IPS DF 4.7 (cell line): Measurements from ENCODE around the gene SLC37A4.
"Not testable (repeated sequence)": the region's sequence is repeated elsewhere in the genome, so short reads cannot be mapped to it uniquely, and the experiment has no call there.

ENCODE experiments used
- DNase-seq: peaks from one replicate; pipeline ENCODE4 v3.0.0-alpha.2; 2013; ENCODE audit warnings: low spot score; ENCODE audit errors: extremely low read depth

SLC37A4 gene

GRCh38 chr11:119030329-119031047 is at the start of gene SLC37A4:
TSS of gene SLC37A4 (minus strand) at chr11:119030877.
- DNase-seq = peak; percentile 94

- no peak for DNase-seq
Measured at GRCh38 chr11:119078675-119079420, 48.2 kb upstream of the SLC37A4 start.

- no peak for DNase-seq
Measured at GRCh38 chr11:119077839-119078238, 47.2 kb upstream of the SLC37A4 start.

GRCh38 chr11:119067371-119068222 is 36.9 kb upstream of the SLC37A4 start, which contains the start of gene VPS11:
TSS of gene VPS11 (plus strand) at chr11:119067818. CDS start at chr11:119067824, 6 bp downstream.
- peak; percentile 79 for DNase-seq

GRCh38 chr11:119065369-119065768 is 34.7 kb upstream of the SLC37A4 start:
- no peak for DNase-seq

GRCh38 chr11:119062779-119063178 is 32.1 kb upstream of the SLC37A4 start:
- DNase-seq = no peak

- DNase-seq = no peak
Measured at GRCh38 chr11:119061256-119061655, 30.6 kb upstream of the SLC37A4 start.

GRCh38 chr11:119059128-119059527 is 28.5 kb upstream of the SLC37A4 start:
- not testable (repeated sequence) for DNase-seq

- DNase-seq = peak; percentile 69
Measured at GRCh38 chr11:119057000-119057769, 26.5 kb upstream of the SLC37A4 start, which contains the start of gene HYOU1. TSS of gene HYOU1 (minus strand) at chr11:119057205. CDS start at chr11:119056160, 1,045 bp downstream.

GRCh38 chr11:119056421-119056999 is 25.8 kb upstream of the SLC37A4 start:
- DNase-seq = no peak

GRCh38 chr11:119055901-119056300 is 25.2 kb upstream of the SLC37A4 start:
- DNase-seq = no peak

- DNase-seq = no peak
Measured at GRCh38 chr11:119054418-119054817, 23.7 kb upstream of the SLC37A4 start.

- no peak for DNase-seq
Measured at GRCh38 chr11:119052163-119052814, 21.6 kb upstream of the SLC37A4 start.

GRCh38 chr11:119051440-119052162 is 20.9 kb upstream of the SLC37A4 start:
- DNase-seq = no peak

- DNase-seq = no peak
Measured at GRCh38 chr11:119049081-119049480, 18.4 kb upstream of the SLC37A4 start.

- DNase-seq = no peak
Measured at GRCh38 chr11:119048644-119049043, 18.0 kb upstream of the SLC37A4 start.

GRCh38 chr11:119047205-119047604 is 16.5 kb upstream of the SLC37A4 start:
- DNase-seq = no peak

- DNase-seq = no peak
Measured at GRCh38 chr11:119046489-119046888, 15.8 kb upstream of the SLC37A4 start.

GRCh38 chr11:119044708-119045107 is 14.0 kb upstream of the SLC37A4 start:
- no peak for DNase-seq
